HG03442 (cell line): Measurements from ENCODE around the gene TMEM255B.
"Not testable (repeated sequence)": the region's sequence is repeated elsewhere in the genome, so short reads cannot be mapped to it uniquely, and the experiment has no call there.

Experiments used
- ATAC-seq: cut with Tn5 transposase; IDR thresholded peaks from one replicate; pipeline ENCODE4 v1.9.1; 2021; ENCODE audit warnings: mild to moderate bottlenecking, moderate library complexity; ENCODE audit not compliant: unreplicated experiment

The TMEM255B gene

GRCh38 chr13:113734099-113734825, 24.8 kb upstream of the TMEM255B start:
- no peak for ATAC-seq

GRCh38 chr13:113734826-113735125, 24.2 kb upstream of the TMEM255B start:
- no peak for ATAC-seq

GRCh38 chr13:113735194-113735593, 23.8 kb upstream of the TMEM255B start:
- no peak for ATAC-seq

- no peak for ATAC-seq
These were observed 23.3 kb upstream of the TMEM255B start for GRCh38 chr13:113735750-113736149.

DNA sequence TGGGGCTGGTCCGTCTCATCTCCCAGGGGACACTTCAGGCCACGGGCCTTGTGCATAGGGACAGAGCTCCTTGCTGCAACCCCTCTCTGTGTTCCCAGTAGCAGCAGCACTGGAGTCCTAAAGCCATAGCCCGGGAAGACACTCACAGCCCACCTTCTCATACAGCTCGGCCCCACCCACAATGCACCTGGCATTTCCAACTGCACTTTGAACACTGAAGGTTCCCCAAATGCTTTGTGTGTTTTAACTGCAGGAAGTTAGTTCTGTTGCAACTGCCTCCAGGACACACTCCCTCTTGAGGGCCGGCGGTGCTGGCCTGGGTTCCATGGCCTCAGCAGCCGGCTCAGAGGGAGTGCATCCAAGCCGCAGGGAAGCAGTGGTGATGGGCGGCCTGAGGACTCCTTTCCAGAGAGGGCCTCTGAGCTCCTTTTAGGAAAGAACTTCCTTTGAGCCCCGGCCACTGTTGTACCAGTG, 22.7 kb upstream of the TMEM255B start:
- no peak for ATAC-seq

DNA sequence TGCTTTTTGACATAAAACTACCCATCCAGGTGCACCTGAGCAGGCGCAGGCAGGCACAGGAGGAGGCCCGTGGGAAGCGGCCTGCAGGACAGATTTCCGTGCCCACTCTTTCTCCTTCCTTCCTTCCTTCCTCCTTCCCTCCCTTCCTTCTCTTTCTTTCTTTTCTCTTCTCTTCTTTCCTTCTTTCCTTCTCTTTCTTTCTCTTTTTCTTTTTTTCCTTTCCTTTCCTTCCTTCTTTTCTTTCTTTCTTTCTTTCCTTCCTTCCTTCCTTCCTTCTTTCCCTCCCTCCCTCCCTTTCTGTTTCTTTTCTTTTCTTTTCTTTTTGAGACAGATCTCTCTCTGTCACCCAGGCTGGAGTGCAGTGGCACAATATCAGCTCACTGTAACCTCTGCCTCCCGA, 21.2 kb upstream of the TMEM255B start:
- no peak for ATAC-seq

GRCh38 chr13:113739527-113740285, 19.3 kb upstream of the TMEM255B start:
- ATAC-seq, result no peak

- no peak for ATAC-seq
These were observed 18.8 kb upstream of the TMEM255B start for GRCh38 chr13:113740286-113740556.

- no peak for ATAC-seq
These were observed 18.4 kb upstream of the TMEM255B start for GRCh38 chr13:113740661-113741060.

DNA sequence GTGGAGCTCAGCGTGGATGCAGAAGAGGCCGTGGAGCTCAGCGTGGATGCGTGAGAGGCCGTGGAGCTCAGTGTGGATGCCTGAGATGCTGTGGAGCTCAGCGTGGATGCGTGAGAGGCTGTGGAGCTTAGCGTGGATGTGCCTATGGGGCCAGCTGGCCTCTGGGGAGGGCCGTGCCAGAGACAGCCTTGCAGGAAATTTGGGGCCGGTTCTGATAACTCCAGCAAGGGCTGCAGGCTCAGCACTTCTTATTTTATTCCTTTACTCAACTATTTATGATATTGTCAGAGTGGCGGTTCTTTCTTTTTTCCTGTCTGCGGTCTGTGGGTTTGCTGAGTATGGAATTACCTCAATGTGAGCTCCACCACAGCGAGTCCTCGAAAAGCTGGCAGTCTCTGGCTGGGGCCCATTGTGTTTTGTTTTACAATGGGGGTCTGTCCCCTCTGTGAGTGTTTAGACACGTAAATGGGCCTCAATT, 17.8 kb upstream of the TMEM255B start:
- no peak for ATAC-seq

DNA sequence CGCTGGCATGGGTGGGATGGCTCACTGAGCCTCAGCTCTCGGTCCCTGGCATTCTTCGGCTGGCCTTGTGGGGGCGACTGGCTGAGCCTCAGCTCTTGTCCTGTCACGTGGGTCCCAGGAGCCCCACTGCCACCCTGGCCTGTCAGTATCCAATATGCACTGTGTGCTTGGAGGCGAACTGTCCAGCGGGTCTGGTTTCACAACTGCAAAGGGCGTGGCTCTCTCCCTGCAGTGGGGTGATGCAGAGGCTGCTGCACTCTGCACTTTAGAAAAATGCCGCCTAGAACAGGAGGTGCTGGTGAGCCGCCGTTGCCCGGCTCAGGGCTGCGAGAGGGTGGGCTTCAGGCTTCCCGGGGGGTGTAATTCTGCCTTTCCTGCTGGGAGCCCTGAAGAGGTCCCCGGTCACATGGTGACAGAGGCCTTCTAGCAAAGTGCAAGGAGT, 17.0 kb upstream of the TMEM255B start:
- no peak for ATAC-seq

GRCh38 chr13:113742445-113743120, 16.4 kb upstream of the TMEM255B start:
- no peak for ATAC-seq

- no peak for ATAC-seq
These were observed 15.4 kb upstream of the TMEM255B start for GRCh38 chr13:113743366-113744195.

DNA sequence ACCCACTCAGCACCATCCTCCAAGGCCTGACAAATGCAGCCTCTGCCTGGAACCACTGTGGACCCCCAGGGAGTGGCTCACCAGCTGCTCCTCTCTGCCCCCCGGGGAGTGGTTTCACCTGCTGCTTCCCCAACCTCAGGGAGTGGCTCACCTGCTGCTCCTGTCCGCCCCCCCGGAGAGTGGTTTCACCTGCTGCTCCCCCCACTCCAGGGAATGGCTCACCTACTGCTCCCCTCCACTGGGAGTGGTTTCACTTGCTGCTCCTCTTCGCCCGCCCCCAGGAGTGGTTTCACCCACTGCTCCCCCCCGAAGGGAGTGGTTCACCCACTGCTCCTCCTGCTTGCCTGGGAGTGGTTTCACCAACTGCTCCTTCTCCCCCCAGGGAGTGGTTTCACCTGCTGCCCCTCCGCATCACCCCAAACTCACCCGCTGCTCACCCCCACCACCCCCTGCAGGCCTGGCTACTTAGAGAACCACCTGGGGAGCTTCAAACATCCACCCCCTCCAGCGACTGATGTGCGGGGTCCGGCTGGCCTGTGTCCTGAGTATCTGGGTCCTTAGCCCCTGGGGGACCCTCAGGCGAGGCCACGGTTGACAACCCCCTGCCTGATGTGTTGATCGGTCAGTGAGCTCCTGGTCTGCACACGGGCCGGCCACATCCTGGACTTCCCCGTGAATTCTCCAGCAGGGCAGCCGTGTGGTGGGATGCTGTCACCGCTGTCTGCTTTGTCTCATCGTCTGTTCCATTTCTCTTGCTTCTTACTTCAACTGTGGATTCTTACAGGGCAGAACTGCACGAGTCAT, 14.6 kb upstream of the TMEM255B start:
- no peak for ATAC-seq

- ATAC-seq, result no peak
These were observed 14.0 kb upstream of the TMEM255B start for GRCh38 chr13:113745059-113745458.

- ATAC-seq, result not testable (repeated sequence)
These were observed 13.4 kb upstream of the TMEM255B start for GRCh38 chr13:113745500-113746142.

DNA sequence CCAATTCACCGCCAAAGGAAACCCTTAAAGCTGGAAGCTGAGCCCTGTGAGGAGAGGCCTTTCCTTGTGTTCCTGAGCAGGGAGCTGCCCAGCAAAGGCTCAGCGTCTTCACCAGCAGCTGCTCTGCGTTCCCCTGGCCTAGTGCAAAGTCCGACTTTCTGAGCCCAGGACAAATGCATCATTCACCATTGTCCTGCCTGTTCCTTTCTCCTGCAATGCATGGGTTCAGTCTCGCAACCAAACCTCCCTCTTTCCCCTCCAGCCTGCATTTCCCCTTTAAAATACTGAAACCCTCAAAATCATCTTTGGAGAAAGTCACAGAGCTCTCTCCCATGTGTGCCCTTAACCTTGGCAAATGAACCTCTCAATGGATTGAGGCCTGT, 12.9 kb upstream of the TMEM255B start:
- no peak for ATAC-seq

DNA sequence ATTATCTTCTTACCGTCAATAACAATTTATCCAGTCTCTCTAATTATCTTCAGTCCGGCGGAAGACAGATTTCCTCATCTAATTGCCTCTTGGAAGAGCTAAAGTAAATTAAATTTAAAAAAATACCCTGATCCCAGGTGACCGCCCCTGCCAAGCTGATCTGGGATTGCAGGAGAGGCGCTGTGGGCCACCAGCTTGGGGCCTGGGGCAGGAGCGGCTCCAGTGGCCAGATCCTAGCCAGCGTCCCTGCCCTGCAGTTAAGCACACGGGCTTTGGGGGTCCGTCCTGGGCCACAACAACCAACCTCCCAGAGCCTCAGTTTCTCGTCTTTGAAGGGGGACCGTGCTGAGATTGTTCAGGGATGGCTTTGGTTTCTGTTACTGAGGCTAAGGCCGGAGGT, 12.4 kb upstream of the TMEM255B start:
- no peak for ATAC-seq

DNA sequence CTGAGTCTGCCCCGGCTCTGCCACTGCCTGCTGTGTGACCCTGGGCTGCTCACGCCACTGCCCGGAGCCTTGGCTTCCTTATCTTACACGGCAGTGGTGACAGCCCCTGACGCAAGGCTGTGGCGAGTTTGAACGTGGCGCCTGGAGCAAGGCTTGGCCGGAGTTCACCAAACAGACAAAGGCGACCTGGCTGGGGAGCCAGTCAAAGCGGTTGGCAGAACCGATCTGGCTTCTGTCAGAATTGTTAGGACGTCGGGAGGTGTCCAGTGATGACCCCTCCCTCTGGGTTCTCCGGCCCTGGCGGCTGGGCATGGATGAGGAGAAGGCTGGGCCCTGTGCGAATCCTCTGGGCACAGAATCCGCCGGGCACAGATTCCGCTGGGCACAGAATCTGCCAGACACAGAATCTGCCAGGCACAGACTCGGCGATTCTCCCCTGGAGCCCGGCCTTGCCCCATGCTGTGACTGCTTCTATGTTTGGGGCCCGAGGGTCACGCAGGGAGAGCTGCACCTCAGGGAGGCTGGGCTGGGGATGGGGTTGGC, 11.7 kb upstream of the TMEM255B start:
- no peak for ATAC-seq
